NCI-H2196 treated with DMSO at 0.1 percent for 48 hours (cell line): ENCODE results near the gene COL24A1.
"Not testable (repeated sequence)": the region's sequence is repeated elsewhere in the genome, so short reads cannot be mapped to it uniquely, and the experiment has no call there.

Source experiments
- DNase-seq: peaks from one replicate; lab custom pipeline; 2025; ENCODE audit not compliant: unreplicated experiment; lab: John Stamatoyannopoulos, UW

The COL24A1 gene

GRCh38 chr1:86153836-86154235 lies 2.7 kb downstream of the COL24A1 start:
- DNase-seq: no peak

DNA sequence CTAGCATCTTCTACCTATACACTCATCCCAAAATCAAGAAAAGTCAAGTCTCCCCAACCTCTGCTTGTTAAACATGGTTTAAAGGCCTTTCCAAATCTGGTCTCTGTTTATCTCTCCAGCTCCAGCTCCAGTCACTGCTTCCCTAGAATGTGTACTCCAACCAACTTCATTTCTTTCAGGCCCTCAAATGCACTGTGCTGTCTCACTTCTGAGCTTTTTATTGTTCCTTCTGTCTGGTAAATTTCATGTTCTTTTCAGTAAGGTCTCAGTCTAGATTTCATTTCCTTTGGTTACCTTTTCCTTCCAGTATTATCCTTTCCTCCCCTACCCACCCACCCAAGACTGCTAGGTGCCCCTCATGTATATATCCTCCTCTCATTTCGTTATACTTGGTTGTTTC lies 3.7 kb downstream of the COL24A1 start:
- DNase-seq: no peak

GRCh38 chr1:86151427-86151826 lies 5.1 kb downstream of the COL24A1 start:
- no peak for DNase-seq

GRCh38 chr1:86150553-86151055 lies 6.0 kb downstream of the COL24A1 start:
- no peak for DNase-seq

DNA sequence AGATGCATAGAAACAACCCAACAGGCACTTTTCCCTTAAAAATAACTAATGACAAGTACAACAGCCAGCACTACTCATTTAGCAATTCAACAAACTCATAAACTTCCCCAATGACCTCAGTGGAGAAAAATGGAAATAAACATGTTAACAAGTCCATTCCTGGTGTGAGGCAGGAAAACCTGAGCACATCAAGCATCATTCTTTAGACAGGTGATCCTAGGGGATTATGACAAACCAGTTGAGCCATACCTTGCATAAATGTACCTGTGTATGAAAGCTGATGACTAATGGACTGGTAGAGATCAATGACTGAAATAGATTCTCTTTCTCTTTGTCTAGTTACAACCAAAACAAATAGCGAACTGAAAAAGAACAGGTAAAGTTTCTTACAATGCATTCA lies 7.0 kb downstream of the COL24A1 start:
- no peak for DNase-seq

GRCh38 chr1:86147755-86148154 lies 8.8 kb downstream of the COL24A1 start:
- no peak for DNase-seq

GRCh38 chr1:86146566-86146965 lies 10.0 kb downstream of the COL24A1 start:
- no peak for DNase-seq

DNA sequence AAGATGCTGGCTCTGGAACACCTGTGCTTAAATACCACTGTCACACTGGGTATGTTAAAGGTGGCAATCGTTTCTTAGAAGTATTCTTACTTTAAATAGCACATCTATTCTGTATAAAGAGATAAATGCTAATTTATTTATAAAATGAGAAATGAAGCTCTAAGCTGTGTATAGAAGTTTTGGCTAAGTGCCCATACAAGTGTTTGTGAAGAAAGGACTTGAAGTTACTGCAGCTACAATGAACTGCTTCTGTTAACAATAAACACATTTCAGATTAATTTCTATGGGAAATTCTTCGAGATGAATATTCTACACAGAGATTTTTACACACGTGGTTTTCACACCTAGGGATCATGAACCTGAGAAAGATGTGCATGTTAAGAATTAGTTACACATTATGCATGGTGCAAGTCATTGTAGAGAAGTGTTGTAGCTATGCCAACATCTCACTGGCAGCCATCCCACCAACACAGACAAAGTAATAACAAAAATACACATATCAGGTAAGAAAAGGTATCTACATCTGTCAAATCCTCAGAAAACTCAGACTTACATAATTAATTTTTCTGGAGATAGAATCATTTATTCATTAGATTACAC lies 16.2 kb downstream of the COL24A1 start:
- no peak for DNase-seq

DNA sequence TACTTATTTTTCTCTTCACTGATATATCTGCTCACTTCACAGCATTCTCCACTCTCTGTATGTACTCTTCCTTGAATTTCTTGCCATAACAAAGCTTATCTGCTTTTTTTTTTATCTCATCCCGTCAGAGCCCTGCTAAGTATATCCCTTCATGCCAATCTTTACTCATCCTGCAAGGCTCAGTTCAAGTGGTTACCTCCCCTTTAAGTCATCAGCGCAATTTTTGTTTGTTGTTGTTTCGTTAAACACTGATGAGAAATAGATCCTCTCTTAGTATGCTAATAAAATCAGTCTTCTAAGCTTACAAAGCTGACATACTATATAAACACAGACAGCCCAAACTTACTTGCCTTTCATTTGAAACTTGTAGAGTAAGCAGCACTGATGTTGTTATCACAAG lies 17.8 kb downstream of the COL24A1 start:
- no peak for DNase-seq

DNA sequence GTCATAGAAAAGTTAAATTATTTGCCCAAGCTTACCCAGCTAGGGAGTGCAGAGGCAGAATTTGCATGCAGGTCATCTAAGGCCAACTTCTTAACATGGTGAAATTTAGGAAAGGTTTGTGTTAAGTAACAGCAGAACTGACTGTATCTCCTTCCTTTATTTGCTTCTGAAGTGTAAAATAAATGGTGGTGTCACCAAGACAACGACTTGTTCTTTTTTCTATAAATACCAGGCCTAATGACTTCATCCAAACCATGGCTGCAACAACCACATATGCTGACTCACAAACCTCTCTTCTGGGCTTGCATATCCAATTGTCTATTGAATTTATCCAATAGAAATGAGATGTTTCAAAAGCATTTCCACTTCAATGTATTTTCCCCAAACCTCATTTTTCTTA lies 19.1 kb downstream of the COL24A1 start:
- no peak for DNase-seq

DNA sequence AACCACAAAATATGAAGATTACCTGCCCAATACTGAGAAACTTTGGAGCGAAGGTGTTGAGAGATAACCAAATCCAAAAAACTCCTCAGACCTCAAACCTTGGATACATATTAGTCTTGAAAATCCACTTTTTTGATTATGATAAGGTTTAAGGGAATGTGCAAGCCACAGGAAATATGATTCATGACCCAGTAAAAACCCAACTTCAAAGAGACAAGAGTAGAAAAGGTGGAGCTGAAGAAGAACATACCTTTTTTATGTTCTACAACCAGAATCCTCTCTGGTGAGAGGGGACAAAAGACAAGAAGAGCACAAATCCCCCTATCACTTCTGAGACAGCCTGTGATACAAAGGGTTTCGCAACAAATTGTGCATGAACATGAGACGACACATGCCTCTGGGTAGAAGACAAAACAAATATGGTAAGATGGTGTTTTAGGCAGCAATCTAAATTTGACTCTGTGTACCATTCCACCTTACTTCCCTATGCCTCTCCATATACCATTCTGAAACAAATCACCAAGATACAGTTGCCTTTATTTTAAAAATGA lies 37.3 kb downstream of the COL24A1 start:
- DNase-seq: no peak

- no peak for DNase-seq
Observed at GRCh38 chr1:86114816-86115400, 41.7 kb downstream of the COL24A1 start.

GRCh38 chr1:86114236-86114635 lies 42.3 kb downstream of the COL24A1 start:
- DNase-seq: no peak

DNA sequence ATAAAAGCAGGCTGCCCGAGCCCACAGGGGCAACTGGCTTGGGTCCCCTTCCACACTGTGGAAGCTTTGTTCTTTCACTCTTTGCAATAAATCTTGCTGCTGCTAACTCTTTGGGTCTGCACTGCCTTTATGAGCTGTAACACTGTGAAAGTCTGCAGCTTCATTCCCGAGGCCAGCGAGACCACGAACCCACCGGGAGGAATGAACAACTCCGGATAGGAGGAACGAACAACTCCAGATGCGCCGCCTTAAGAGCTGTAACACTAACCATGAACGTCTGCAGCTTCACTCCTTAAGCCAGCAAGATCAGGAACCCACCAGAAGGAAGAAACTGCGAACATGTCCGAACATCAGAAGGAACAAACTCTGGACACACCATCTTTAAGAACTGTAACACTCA lies 45.0 kb downstream of the COL24A1 start:
- not testable (repeated sequence) for DNase-seq

- no peak for DNase-seq
Observed at GRCh38 chr1:86110451-86111129, 46.0 kb downstream of the COL24A1 start.

- no peak for DNase-seq
Observed at GRCh38 chr1:86105533-86105866, 51.1 kb downstream of the COL24A1 start.

- DNase-seq: no peak
Observed at GRCh38 chr1:86104606-86105532, 51.7 kb downstream of the COL24A1 start.

GRCh38 chr1:86101616-86102015 lies 55.0 kb downstream of the COL24A1 start:
- no peak for DNase-seq

DNA sequence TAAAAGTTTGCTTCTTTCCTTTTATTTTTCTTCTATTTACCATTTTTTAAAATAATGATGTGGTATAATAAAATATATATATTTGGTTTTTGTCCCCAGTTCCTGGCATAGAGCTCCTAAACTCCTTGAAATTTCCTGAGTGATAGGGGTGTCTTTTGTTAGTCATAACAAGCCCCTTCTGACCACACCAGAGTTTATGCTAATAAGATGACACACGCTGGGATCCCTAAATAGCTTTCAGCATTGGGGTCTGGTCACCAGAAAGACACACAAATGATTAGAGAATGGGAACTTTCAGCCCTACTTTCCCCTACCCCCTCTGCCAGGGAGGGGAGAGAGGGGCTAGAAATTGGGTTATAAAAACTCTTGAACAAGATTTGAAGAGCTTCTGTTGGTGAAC lies 56.2 kb downstream of the COL24A1 start:
- no peak for DNase-seq

GRCh38 chr1:86089765-86090164 lies 66.8 kb downstream of the COL24A1 start:
- DNase-seq: no peak

- DNase-seq: no peak
Observed at GRCh38 chr1:86085741-86086409, 70.7 kb downstream of the COL24A1 start.
